Natural killer cell (primary cell): ENCODE results near the gene RBCK1. TPM values are rescaled to one million over a fixed set of nuclear protein-coding genes. Genes with fewer than 3 reads are reported as not detected.
"Not testable (repeated sequence)": the region's sequence is repeated elsewhere in the genome, so short reads cannot be mapped to it uniquely, and the experiment has no call there.

Experiments used
- ATAC-seq, 3 donors: fragments of 150-1000 bp in 2 of 3; fragments of 200-7000 bp in 1 of 3; cut with Tn5 transposase; 1 replicate in 1 of 3; 2 replicates in 2 of 3; pipeline ENCODE4 v1.10.0; 2021; ENCODE audit warnings: mild to moderate bottlenecking in 2 of 3, moderate library complexity in 2 of 3
- DNase-seq, 2 donors: peaks; one replicate each; pipeline versions ENCODE4 v3.0.0 to v3.0.0-alpha.2; 2013 to 2021; ENCODE audit warnings: mixed read lengths in 1 of 2
- H3K27ac ChIP-seq: one replicate; pipeline ENCODE4 v1.5.1; 2013; ENCODE audit warnings: mild to moderate bottlenecking, low read length
- H3K27me3 ChIP-seq: one replicate; pipeline ENCODE4 v1.6.1; 2013; ENCODE audit warnings: low read length; ENCODE audit not compliant: control insufficient read depth, insufficient read depth
- H3K36me3 ChIP-seq: one replicate; pipeline ENCODE4 v1.6.1; 2013; ENCODE audit warnings: low read length; ENCODE audit not compliant: control insufficient read depth, insufficient read depth
- H3K4me1 ChIP-seq: one replicate; pipeline ENCODE4 v1.6.1; 2013; ENCODE audit warnings: low read length; ENCODE audit not compliant: control insufficient read depth, insufficient read depth
- H3K4me3 ChIP-seq: one replicate; pipeline ENCODE4 v1.5.1; 2013; ENCODE audit warnings: low read length
- H3K9me3 ChIP-seq: one replicate; pipeline ENCODE4 v1.6.1; 2013; ENCODE audit warnings: low read length; ENCODE audit not compliant: control insufficient read depth, insufficient read depth
- H3K27ac Mint-ChIP-seq, 2 donors: one replicate each; pipeline ENCODE4 v1.8.0; 2022; ENCODE audit warnings: mild to moderate bottlenecking in 2 of 2, mixed read lengths in 2 of 2, moderate library complexity in 1 of 2
- H3K27me3 Mint-ChIP-seq, 2 donors: one replicate each; pipeline ENCODE4 v1.8.0; 2022; ENCODE audit warnings: low read depth in 2 of 2, mixed read lengths in 2 of 2
- H3K36me3 Mint-ChIP-seq: one replicate; pipeline ENCODE4 v1.8.0; 2022; ENCODE audit warnings: mixed read lengths
- H3K4me1 Mint-ChIP-seq, 2 donors: one replicate each; pipeline ENCODE4 v1.8.0; 2022; ENCODE audit warnings: mixed read lengths in 2 of 2
- H3K4me3 Mint-ChIP-seq: one replicate; pipeline ENCODE4 v1.8.0; 2022; ENCODE audit warnings: mild to moderate bottlenecking, moderate library complexity, mixed read lengths
- H3K9me3 Mint-ChIP-seq, 2 donors: one replicate each; pipeline ENCODE4 v1.8.0; 2022; ENCODE audit warnings: mixed read lengths in 2 of 2
- WGBS: methylation state at CpG from one replicate; pipeline ENCODE4 v1.1.7; 2013; ENCODE audit warnings: missing lambda C conversion rate; ENCODE audit not compliant: insufficient coverage; 5-methylcytosine and 5-hydroxymethylcytosine counted together
- intact Hi-C: fragments of 100-400 bp; cut with micrococcal nuclease; formaldehyde crosslinking; loops from one replicate; pipeline ENCODE4 v1.14.2; 2022
- total RNA-seq, 4 donors: library from RNA; stranded (reverse); fragments of 120-200 nt in 1 of 4; gene quantifications; one replicate each; pipeline versions ENCODE4 v1.2.3 to v1.2.4, GENCODE V29; 2013 to 2022
- TF ChIP-seq, protein P1 (sequence below): fragments of 200-600 bp; IDR thresholded peaks from one replicate; pipeline ENCODE4 v1.8.0; 2022; ENCODE audit warnings: antibody characterized with exemption

RBCK1 gene
- total RNA-seq, 3 donors from 2014 or later (not counting 1 experiment from before 2014, with no cell fraction given) = 102 to 131 (median 104) TPM

DNA sequence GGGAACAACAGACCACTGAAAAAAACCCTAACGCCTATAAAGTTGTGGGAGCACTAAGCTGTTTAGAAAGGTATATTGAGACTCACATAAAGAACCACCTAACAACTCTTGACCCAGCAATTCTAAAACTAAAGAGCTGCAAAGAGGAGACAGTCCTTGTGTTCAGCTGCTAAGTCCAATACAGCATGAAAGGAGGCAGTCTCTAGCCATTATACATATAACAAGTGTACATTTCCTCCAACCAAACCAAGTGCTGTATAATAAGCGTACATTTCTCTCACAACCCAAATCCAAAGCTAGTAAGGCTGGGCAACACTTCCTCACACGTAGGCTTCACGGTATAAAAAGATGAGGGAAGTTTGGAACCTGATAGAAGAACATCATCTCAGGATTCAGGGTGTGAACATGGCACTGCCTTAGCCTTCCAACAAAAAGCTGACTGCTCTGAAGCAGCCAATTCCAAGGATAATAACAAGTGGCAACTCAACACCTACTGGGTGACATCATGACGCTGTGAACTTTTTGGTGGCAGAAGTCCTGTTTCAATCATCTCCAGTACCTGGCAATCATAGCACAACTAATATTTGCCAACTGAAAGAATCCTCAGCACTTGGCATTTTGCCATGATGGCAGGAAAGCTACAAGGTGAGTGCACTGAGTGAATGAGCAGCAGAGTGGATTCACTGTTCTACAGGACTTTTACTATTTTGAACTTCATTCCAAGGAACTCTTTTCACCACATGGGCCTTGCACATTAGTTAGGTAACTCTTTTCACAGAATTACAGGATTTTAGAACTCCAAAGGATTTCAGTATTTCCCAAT lies 37.6 kb downstream of the RBCK1 start:
- Histone ChIP-seq H3K36me3 (peaks cover 39% of the 10 kb centered on the region), H3K27ac (no peak overlapping the region)
- peak overlapping the region; percentile 25 to 38 for H3K27ac Mint-ChIP-seq

GRCh38 chr20:452021-452420 lies 43.9 kb downstream of the RBCK1 start:
- H3K27me3 ChIP-seq, H3K4me3 Mint-ChIP-seq, H3K36me3 ChIP-seq, intact Hi-C loops, H3K9me3 ChIP-seq, H3K4me3 ChIP-seq, H3K36me3 Mint-ChIP-seq, H3K27me3 Mint-ChIP-seq, DNase-seq, H3K27ac ChIP-seq, H3K4me1 ChIP-seq, H3K9me3 Mint-ChIP-seq, ATAC-seq: not testable (repeated sequence)
- H3K27ac Mint-ChIP-seq = peak overlapping the region in 1 of 2 donors; percentile 16
- 87% methylated on average over 11 of the region's 11 CpGs for WGBS
- H3K4me1 Mint-ChIP-seq = peaks cover 0 to 10% of the 10 kb centered on the region in 2 donors

More for the DNA sequence above, 37.6 kb downstream of the RBCK1 start:
- Histone ChIP-seq H3K4me1 (no peaks in the 10 kb centered on the region), H3K9me3 (no peaks in the 10 kb centered on the region), H3K27me3 (no peaks in the 10 kb centered on the region), H3K4me3 (no peak overlapping the region)
- DNase-seq (no peak), ATAC-seq (no peak)
- WGBS = 98% methylated on average over 4 of the region's 5 CpGs
- TF ChIP-seq, protein P1, sequence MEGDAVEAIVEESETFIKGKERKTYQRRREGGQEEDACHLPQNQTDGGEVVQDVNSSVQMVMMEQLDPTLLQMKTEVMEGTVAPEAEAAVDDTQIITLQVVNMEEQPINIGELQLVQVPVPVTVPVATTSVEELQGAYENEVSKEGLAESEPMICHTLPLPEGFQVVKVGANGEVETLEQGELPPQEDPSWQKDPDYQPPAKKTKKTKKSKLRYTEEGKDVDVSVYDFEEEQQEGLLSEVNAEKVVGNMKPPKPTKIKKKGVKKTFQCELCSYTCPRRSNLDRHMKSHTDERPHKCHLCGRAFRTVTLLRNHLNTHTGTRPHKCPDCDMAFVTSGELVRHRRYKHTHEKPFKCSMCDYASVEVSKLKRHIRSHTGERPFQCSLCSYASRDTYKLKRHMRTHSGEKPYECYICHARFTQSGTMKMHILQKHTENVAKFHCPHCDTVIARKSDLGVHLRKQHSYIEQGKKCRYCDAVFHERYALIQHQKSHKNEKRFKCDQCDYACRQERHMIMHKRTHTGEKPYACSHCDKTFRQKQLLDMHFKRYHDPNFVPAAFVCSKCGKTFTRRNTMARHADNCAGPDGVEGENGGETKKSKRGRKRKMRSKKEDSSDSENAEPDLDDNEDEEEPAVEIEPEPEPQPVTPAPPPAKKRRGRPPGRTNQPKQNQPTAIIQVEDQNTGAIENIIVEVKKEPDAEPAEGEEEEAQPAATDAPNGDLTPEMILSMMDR = no peak
- peaks cover 6% of the 10 kb centered on the region for H3K36me3 Mint-ChIP-seq
- H3K9me3 Mint-ChIP-seq = no peaks in the 10 kb centered on the region
- peaks cover 6 to 10% of the 10 kb centered on the region in 2 donors for H3K4me1 Mint-ChIP-seq
- H3K4me3 Mint-ChIP-seq = no peak overlapping the region
- H3K27me3 Mint-ChIP-seq = no peaks in the 10 kb centered on the region
- intact Hi-C loops = no loop called here

DNA sequence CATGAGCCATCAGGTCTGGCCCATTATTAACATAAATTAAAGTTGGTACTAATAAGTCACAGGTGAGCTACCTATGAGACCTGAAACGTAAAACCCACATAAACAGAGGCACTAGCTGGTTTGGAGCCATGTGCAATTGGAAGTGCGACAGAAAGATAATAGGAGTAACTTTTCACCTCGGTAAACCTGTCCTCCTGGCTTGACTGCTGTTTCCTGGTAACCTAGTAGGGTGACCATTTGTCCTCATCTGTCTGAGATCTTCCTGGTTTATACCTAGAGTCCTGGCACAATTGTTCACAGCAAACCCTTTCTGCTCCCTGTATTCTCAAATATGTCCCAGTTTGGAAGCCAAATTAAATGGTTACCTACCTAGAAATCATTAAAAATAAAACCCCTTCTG lies 46.9 kb downstream of the RBCK1 start:
- Mint-ChIP-seq H3K4me3 (no peak overlapping the region), H3K27me3 (no peaks in the 10 kb centered on the region), H3K9me3 (no peaks in the 10 kb centered on the region), H3K36me3 (no peaks in the 10 kb centered on the region), H3K27ac (no peak overlapping the region), H3K4me1 (peaks cover 14 to 28% of the 10 kb centered on the region in 2 donors)
- H3K36me3 ChIP-seq = no peaks in the 10 kb centered on the region
- H3K9me3 ChIP-seq = no peaks in the 10 kb centered on the region
- no peak overlapping the region for H3K27ac ChIP-seq
- 97% methylated on average over 3 of the region's 3 CpGs for WGBS
- intact Hi-C loops = no loop called here
- no peaks in the 10 kb centered on the region for H3K27me3 ChIP-seq
- DNase-seq (no peak), ATAC-seq (no peak)
- no peak overlapping the region for H3K4me3 ChIP-seq
- TF ChIP-seq, protein P1 = no peak
- peaks cover under 1% of the 10 kb centered on the region for H3K4me1 ChIP-seq

DNA sequence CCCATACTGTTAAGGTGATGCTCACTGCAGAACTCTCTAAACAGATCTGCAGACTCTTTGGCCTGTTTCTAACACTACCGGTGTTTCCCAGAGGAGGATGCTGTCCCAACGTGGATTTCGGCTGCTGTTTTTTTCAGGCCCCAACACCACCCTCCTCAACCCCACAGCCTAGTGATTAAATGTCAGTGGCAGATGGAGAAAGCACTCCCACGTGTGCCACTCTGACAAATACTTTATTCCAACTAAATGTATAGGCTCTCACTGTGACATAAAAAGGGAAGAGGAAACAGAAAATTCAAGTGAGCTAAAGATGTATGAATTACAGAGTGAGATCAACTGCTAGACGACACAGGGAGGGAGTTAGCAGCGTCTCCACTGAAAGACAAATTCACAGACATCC lies 50.7 kb downstream of the RBCK1 start:
- Histone ChIP-seq H3K27ac (no peak overlapping the region), H3K27me3 (no peaks in the 10 kb centered on the region), H3K9me3 (no peaks in the 10 kb centered on the region), H3K4me1 (peaks cover 18% of the 10 kb centered on the region), H3K36me3 (no peaks in the 10 kb centered on the region), H3K4me3 (no peak overlapping the region)
- ATAC-seq (no peak), DNase-seq (no peak)
- H3K4me3 Mint-ChIP-seq = no peak overlapping the region
- 75% methylated on average over 5 of the region's 6 CpGs for WGBS
- TF ChIP-seq, protein P1 = no peak
- no peaks in the 10 kb centered on the region for H3K36me3 Mint-ChIP-seq
- intact Hi-C loops = no loop called here
- peaks cover 34 to 52% of the 10 kb centered on the region in 2 donors for H3K4me1 Mint-ChIP-seq
- no peaks in the 10 kb centered on the region for H3K27me3 Mint-ChIP-seq
- H3K9me3 Mint-ChIP-seq = no peaks in the 10 kb centered on the region
- no peak overlapping the region for H3K27ac Mint-ChIP-seq
